Stimulated activated CD4-positive, alpha-beta T cell treated with anti-CD3 and anti-CD28 coated beads, Interleukin-15, amount 100 ng/mL, for 24 hours (primary cell): ENCODE results near the gene RPP38.
A peak's percentile ranks its signal among the peaks of the same experiment; 100 is the strongest.

Source experiments
- DNase-seq: peaks from one replicate; pipeline ENCODE4 v3.0.0-alpha.2; 2020

RPP38 gene, protein sequence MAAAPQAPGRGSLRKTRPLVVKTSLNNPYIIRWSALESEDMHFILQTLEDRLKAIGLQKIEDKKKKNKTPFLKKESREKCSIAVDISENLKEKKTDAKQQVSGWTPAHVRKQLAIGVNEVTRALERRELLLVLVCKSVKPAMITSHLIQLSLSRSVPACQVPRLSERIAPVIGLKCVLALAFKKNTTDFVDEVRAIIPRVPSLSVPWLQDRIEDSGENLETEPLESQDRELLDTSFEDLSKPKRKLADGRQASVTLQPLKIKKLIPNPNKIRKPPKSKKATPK

DNA sequence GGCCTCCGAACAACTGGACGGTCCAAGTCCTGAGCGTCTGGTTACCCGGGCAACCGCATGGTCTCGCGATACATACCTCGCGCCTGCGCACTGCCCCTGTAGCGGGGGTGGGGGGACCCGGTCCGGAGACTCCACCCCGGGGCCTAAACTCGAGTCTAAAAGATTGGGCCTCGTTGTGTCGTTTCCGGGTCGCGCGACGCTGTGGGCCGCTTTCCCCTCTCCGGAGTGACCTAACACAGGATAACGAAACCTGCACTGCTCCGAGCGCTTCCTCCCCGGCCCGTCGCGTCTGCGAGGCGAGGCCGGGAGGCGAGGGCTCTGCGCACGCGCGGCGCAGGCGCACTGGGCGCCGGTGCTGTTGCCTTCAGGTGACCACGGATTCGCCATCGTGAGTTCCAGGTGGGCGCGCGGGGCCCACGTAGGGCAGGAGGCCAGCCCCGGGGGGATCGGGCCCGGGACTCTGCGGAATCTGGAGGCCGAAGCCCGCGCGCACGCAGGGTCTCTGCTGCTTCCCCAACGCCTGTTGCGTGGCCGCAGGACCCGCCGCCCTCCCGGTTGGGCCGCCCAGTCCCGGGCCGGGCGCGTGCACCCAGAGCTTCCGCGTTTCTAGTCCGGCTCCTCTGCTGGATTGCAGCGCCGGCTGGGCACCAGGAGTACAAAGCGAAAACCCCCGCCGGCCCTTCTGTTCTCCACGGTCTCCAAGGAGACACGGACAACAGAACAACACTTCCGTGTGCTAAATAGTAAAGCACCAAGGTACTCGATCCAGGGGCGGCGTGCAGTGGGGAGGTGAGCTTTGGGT, at the start of gene RPP38:
RPP38 (plus strand) TSS at position 345 of the 802 bp plus-strand sequence. CDS start 5,960 bp downstream, outside the sequence.
- DNase-seq, result peak; percentile 98

DNA sequence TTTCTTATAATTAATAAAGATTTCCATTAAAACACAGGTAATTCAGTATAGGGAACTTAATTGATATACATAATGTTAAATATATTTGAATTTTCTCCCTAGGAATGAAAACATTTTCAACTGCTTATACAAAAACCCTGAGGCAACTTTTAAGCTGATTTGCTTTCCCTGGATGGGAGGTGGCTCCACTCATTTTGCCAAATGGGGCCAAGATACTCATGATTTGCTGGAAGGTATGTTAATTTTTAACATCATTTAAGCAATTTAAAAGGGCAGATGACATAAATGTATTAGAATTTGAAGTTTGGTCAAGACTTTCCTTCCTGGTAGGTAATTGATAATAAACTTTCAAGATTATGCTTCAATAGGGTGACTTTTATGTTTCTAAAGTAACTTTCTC, 47.6 kb upstream of the RPP38 start:
- DNase-seq, result no peak

DNA sequence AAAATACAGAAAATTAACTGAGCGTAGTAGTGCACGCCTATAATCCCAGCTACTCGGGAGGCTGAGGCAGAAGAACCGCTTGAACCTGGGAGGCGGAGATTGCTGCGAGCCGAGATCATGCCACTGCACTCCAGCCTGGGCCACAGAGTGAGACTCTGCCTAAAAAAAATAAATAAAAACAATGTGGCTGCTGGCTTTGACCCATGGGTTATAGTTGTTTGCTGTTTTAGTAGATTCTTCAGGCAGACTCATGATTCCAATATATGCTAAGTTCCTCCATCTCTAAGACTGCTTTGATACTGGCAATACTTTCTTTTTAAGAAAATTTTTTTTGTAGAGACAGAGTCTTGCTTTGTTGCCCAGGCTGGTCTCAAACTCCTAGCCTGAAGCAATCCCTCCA, 45.0 kb upstream of the RPP38 start:
- DNase-seq, result no peak

DNA sequence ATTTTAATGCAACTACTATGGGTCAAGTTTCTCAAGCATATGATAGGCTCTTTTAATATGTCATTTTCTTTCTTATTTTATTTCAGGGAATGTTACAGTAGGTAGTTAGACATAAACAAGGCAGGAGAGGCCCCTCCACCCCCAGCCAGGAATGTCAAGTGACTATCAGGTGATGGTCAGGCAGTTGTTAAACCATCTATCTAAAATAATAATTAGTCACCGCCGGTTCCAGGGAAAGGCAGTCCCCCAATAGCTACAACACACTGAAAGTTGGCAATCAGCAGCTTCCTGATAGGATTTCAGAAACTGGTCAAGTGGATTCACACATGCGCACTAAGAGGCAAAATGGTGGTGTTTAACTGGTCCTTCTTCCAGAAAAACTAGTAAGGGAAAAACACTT, 44.1 kb upstream of the RPP38 start:
- no peak for DNase-seq

DNA sequence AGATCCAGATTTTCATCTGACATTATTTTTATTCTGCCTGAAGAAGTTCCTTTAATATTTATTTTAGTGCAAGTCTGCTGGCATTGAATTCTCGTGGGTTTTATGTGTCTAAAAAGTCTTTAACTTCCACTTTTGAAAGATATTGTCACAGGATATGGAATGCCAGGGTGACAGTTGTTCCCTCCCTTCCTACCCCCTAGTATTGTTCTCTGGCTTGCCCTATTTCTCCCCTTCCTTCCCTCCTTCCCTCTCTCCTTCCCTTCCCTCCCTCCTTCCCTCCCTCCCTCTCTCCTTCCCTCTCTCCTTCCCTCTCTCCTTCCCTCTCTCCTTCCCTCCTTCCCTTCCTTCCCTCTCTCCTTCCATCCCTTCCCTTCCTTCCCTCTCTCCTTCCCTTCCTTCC, 38.5 kb upstream of the RPP38 start:
- no peak for DNase-seq

DNA sequence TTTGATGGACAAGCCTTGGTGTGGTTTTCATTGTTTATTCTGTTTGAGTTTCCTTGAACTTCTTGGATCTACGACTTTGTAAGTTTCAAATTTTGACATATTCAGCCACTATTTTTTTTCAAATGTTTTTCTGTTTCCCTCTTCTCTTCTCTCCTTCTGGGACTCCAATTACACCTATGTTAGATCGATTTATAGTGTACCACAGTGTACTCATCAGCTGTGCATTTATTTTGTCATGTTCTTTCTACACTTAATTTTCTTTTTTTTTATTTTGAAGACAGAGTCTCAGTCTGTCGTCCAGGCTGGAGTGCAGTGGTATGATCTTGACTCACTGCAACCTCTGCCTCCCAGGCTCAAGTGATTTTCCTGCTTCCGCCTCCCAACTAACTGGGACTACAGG, 37.2 kb upstream of the RPP38 start:
- no peak for DNase-seq

DNA sequence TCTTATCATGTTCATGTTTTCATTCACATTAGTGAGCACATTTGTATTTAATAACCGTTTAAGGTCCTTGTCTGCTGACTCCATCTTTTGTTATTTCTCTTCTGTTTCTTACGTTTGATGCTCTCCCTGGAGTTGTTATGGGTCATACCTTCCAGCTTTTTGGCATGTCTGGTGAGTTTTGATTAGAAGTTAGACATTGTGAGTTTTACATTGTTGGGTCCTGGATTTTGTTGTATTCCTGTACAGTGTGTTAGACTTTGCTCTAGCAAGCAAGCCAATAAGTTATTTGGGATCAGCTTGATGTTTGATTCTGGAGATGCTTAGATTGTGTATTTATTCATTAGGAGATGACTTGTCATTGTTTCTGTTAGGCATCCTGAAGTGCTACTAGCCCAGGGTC, 36.5 kb upstream of the RPP38 start:
- DNase-seq, result no peak

DNA sequence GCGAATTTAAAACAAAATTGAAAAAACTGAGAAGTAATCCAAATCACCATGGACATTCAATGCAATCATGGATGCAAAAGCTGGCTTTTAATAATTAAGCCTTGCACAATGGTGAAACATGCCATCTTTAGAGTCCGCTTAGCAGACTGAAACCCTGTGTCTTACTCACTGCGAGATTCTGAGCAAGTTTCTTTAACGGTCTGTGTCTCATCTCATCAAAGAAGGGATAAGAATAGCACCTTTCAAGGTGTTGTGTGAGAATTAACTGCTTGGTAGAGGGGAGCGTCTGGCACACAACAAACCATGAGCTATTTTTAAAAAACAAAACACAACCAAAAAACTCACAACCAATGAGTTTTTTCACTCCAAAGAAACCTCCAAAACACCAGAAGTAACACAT, 30.0 kb upstream of the RPP38 start:
- DNase-seq, result no peak

DNA sequence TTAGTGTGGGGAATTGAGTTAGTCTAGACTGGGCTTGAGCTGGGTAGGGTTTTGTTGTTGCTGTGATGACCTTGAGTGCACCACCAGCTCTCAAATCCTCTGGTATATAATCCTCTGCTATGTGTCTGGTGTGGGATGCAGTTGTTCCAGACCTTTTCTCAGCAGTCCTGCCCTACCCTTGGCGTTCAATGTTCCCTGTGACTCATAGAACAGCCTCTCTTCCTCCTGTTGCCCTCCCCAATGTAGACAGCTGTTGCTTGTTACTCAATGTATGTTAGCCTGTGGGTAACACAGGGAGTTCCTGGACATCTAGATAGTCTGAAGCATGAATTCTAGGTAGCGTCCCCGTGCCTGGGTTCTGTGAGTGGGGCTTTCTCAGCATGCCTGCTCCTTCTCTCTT, 28.4 kb upstream of the RPP38 start:
- DNase-seq, result no peak

DNA sequence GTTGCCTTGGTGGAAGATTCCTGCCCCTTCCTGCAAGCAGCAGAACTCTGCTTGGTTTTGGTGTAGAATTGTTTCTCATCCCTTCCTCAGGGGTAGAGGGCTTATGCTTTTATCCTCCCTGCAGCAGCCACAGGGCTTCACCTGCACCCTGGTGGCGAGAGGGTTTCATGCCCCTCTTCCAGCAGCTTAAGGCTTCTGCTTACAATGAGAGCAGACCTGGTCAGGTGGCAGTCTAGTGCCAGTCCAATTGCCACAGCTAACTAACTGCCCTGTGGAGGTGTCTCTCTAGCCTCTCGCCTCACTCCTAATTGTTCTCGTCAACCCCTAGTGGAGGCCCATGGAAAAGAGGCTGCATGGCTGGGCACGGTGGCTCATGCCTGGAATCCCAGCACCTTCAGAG, 27.9 kb upstream of the RPP38 start:
- no peak for DNase-seq

DNA sequence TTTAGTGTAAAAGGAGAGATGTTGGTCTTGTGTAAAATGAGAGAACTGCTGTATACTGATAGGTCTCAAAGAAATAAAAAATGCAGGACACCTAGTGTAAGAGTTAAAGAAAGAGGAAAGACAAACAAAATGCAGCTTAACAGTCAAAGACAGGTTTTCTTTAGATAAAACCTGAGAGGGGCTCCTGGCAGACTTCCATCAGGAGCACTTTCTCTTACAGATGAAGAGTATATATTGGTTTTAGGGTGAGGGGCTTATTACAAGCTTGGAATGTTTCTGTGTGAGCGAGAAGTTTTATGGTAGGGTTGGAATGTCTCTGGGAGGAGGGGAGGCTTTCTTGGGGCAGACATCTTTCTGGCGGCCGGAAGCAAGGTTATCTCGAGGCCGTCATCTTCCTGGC, 24.8 kb upstream of the RPP38 start:
- DNase-seq, result no peak

DNA sequence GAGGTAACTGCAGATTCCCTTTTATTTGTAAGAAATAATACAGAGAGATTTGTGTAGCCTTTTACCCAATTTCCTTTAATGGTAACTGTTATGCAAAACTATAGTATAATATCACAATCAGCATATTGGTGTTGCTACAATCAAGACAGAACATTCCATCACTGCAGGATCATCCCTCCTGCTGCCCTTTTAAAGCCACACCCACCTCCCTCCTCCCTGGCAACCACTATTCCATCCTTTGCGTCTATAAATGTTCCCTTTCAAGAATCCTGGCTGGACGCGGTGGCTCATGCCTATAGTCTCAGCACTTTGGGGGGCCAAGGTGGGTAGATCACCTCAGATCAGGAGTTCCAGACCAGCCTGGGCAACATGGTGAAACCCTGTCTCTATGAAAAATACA, 21.7 kb upstream of the RPP38 start:
- no peak for DNase-seq

DNA sequence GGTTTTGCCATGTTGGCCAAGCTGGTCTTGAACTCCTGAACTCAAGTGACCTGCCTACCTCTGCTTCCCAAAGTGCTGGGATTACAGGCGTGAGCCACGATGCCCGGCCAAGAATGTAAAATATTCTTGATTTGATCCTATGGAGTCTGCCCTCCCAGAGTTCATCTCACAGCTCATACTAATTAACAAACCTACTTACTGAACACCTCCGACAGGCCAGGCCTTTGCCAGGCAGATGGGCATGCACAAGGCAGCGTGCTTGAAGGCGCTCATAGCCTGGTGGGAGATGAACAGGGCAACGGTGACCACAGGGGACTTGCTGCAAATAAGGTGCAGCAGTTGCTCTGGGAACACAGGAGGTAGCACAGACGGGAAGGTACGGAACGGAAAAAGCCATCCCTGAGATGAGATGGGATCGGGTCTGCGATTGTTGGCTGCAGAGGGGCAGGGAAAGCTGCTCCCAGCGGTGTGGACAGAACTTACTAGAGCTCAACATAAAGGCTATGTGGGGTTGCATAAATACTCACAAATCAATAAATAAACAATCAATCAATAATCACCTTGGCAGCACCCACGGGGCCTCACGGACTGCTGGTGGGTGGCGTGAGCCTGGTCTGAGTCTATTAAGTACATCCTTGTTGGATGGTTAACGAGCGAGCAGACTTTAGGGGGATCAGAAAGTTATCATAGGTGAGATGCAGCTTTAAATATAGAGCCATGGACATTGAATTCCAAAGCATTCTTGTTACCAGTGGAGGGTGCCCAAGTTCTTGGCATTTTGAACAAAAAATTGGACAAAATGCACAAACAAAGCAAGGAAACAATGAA, 13.3 kb upstream of the RPP38 start:
- no peak for DNase-seq

DNA sequence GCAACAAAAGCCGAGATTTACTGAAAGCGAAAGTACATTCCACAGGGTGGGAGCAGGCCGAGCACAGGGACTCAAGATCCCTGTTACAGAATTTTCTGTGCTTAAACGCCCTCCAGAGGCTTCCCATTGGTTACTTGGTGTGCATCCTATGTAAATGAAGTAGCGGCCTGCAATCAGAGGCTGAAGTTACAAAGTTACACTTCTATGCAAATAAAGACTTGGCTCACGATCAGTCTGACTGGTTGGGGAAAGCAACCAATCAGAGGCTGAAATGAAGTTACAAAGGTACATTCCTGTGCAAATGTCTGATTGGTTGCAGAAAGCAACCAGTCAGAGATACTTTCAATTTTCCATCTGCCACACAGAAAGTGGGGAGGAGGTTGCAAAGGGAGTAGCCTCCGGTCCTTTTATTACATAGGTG, 12.6 kb upstream of the RPP38 start:
- DNase-seq, result no peak

DNA sequence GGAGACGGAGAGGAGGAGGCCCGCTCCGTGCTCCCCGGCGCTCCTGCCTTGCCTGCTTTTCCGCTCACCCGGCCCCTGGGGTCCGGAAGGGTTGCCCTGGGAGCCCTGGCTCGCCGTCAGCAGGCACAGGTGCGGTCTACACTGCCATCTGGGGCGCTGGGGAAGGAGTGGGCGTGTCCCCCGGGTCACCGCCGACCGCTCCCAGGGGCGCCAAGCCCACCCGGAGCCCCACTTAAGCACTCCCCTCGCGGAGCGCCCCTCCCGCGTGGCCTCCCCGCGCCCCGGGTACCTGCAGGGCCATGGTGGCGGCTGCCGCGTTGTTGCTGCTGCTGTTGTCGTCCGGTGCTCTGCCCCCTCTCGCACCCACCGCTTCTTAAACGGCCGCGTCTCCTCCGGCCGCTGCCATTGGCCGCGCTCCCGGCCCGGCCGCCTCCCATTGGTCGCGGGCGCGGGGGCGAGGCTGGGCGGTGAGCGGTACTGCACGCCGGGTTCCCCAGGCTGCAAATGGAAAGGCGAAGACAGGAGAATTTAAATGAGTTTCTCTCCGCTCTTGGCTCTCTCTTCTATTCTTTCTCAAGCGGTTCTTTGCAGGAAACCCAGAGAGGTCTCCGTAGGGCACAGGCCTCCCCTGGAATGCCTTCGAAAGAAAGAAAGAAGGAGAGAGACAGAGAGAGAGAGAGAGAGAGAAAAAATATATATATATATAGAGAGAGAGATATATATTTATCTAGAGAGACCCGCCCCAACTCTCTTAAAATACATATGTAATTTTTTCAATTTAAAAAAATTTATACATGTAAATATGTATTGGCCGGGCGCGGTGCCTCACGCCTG, 8.5 kb upstream of the RPP38 start, which contains the start of gene ACBD7:
ACBD7 (minus strand) TSS at position 349 of the 834 bp plus-strand sequence; CDS start at position 301, 48 bp downstream.
- DNase-seq, result peak; percentile 89

DNA sequence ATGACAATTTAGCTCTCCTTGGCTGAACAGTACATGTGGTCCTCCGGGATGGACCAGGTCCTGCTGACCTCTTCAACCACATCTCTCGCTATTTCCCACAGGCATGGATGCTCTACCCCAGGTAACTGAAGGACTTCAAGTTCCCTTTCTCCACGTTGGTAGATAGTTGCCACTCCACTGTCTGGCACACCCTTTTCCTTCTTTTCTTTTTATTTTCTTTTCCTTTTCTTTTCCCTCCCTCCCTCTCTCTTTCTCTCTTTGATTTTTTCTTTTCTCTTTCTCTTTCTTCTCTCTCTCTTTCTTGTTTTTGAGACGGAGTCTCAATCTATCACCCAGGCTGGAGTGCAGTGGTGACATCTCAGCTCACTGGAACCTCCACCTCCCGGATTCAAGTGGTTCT, 5.7 kb upstream of the RPP38 start:
- DNase-seq, result no peak

DNA sequence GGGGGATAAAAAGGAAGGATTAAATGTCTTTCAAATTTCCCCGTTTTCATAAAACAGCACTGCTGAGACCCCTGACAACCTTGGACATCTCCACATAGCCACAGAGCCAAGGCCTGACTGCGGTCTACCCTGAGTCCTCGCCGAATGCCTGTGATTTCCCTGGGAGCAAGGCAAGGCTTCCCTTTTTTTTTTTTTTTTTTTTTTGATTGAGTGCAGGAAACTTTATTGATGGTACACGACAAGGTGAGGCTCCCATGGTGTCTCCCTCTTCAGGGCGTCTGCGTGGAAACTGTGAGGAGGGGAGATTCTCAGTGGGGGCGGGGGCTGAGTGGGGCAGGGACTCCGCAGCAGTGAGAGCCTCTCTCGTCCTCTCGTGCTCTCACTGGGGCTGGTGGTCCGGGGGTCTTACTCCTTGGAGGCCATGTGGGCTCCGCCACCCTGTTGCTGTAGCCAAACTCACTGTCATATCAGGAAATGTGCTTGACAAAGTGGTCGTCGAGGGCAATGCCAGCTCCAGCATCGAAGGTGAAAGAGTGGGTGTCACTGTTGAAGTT, 4.2 kb upstream of the RPP38 start:
- no peak for DNase-seq

DNA sequence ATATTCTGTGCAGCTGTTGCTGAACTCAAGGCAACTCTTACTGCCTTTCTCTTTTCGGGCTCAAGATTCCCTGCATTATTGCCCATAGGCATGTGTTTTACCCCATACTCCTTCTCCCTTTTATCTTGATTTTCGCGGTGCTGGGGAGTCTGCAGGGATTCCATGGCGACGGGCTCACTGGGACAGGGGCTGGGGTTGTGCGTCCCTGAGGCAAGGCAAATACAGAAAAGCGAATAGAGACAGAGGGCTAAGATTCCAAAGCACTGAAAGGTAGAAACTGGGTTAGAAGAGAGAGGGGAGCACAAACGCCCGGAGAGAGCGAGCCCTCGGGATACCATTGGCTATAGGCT, 519 bp upstream of the RPP38 start:
- no peak for DNase-seq

DNA sequence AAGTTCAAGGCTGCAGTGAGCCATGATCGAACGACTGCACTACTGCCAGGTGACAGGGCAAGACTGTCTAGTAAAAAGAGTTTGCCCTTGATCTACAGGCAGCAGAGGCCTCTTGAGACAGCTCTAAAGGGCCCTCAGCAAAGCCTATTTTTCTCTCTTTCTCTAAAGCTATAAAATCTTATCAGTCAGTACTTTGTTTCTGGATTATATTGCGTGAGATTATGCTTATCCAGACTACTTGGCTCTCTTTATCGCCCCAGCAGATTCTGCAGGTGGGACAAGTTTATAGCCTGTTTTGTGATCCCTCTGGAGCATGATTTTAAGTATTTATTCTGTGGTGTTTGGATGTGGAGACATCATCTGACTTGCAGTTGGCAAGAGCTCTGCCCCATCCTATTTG, 2.7 kb downstream of the RPP38 start:
- DNase-seq, result no peak

DNA sequence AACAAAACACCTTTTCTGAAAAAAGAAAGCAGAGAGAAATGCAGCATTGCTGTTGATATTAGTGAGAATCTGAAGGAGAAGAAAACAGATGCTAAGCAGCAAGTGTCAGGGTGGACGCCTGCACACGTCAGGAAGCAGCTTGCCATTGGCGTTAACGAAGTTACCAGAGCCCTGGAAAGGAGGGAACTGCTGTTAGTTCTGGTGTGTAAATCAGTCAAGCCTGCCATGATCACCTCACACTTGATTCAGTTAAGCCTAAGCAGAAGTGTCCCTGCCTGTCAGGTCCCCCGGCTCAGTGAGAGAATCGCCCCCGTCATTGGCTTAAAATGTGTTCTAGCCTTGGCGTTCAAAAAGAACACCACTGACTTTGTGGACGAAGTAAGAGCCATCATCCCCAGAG, 6.4 kb downstream of the RPP38 start:
- no peak for DNase-seq

DNA sequence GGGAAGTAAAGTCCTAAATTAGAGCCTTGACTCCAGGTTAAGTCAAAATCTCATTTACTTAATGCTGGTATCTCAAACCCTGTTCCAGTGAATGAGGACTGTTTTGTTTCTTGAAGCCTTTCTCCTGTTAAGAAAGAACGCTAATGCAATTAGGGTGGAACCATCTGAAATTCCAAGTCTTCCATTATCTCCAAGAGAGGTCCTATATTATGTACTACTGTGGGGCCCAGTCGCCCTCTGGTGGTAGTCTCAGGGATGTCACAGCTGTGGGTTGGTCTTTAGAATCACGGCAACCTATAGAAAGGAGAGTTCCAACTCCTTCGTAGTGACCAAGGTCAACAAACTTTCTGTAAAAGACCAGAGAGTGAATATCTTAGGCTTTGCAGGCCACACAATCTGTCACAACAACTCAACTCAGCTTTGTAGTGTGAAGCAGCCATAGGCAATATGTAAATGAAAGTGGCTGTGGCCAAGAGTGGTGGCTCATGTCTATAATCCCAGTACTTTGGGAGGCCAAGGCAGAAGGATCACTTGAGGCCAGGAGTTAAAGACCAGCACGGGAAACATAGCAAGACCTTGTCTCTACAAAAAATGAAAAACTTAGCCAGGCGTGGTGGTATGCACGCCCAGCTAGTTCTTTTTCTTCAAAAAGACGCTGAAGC, 9.3 kb downstream of the RPP38 start:
- peak; percentile 78 for DNase-seq

DNA sequence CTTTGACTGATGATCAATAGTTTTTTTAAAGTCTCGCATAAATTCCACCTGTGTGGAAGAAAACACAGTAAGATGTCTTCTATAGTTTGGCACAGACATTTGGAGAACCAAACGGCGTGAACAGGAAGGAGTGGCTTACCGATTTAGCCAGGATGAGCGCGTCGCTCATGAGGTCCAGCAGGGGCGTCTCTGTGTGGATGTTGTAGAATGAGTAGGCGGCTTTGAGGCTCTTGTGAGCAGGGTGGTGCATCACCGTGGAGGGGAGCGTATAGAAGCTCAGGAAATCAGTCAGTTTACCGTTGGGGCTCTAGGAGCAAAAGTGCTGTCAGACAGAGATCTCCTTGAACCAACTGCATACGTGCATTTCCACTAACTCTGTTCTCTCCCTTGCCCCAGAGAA, 15.5 kb downstream of the RPP38 start:
- DNase-seq, result peak; percentile 29
